B cell (primary cell): ENCODE measurements around the gene CABLES2. TPM values are rescaled to one million over a fixed set of nuclear protein-coding genes. Genes with fewer than 3 reads are reported as not detected.

ENCODE experiments used
- ATAC-seq: fragments of 200-7000 bp; cut with Tn5 transposase; one replicate; pipeline ENCODE4 v1.10.0; 2021; ENCODE audit warnings: low read depth, mild to moderate bottlenecking, moderate number of reproducible peaks, moderate library complexity
- CTCF ChIA-PET: fragments of 350-600 bp; sonication (Branson Sonifier 250); formaldehyde crosslinking; loops from one replicate; lab custom pipeline; 2021; ENCODE audit warnings: antibody characterized with exemption, inconsistent platforms; lab: Charles Lee
- POLR2A ChIA-PET: fragments of 350-600 bp; sonication (Branson Sonifier 250); formaldehyde crosslinking; loops from one replicate; lab custom pipeline; 2021; ENCODE audit warnings: antibody characterized with exemption; lab: Charles Lee
- DNase-seq: peaks from one replicate; pipeline ENCODE4 v3.0.0; 2013
- H2AFZ ChIP-seq: 2 replicates; pipeline ENCODE4 v1.6.1; 2012; ENCODE audit warnings: mild to moderate bottlenecking, low read depth, low read length; ENCODE audit not compliant: insufficient read depth, poor library complexity, severe bottlenecking
- H3K27ac ChIP-seq, 2 donors: 1 replicate in 1 of 2; 2 replicates in 1 of 2; pipeline ENCODE4 v1.5.1; 2012 to 2013; ENCODE audit warnings: low read length in 2 of 2, mild to moderate bottlenecking in 2 of 2, moderate library complexity in 1 of 2
- H3K27me3 ChIP-seq, 4 experiments: fragments of 200-600 bp in 1 of 4; sonication (generic) in 1 of 4; replicated peaks in 1 of 4; 1 replicate in 2 of 4; 2 replicates in 2 of 4; pipeline versions ENCODE4 v1.6.1 to v1.7.0; 2013 to 2016; ENCODE audit warnings: low read length in 3 of 4, mild to moderate bottlenecking in 2 of 4, mixed read lengths in 1 of 4, moderate library complexity in 1 of 4; ENCODE audit not compliant: insufficient read depth in 4 of 4, control insufficient read depth in 3 of 4; ENCODE audit errors: control extremely low read depth in 1 of 4
- H3K36me3 ChIP-seq, 2 experiments: replicated peaks in 1 of 2; 1 replicate in 1 of 2; 2 replicates in 1 of 2; pipeline versions ENCODE4 v1.6.1 to v1.7.1; 2013; ENCODE audit warnings: low read length in 1 of 2; ENCODE audit not compliant: insufficient read depth in 2 of 2, control insufficient read depth in 1 of 2; ENCODE audit errors: control extremely low read depth in 1 of 2, extremely low read depth in 1 of 2
- H3K4me1 ChIP-seq, 2 donors: fragments of 200-600 bp in 1 of 2; sonication (generic) in 1 of 2; 1 replicate in 1 of 2; 2 replicates in 1 of 2; pipeline versions ENCODE4 v1.5.1 to v1.6.1; 2013 to 2017; ENCODE audit warnings: low read length in 2 of 2; ENCODE audit not compliant: control insufficient read depth in 2 of 2, insufficient read depth in 2 of 2
- H3K4me2 ChIP-seq: replicated peaks from 2 replicates; pipeline ENCODE3; 2012; ENCODE audit warnings: mild to moderate bottlenecking, low read depth, low read length; ENCODE audit not compliant: poor library complexity, severe bottlenecking
- H3K4me3 ChIP-seq, 5 experiments: fragments of 200-600 bp in 1 of 5; sonication (generic) in 1 of 5; 1 replicate in 3 of 5; 2 replicates in 2 of 5; pipeline versions ENCODE4 v1.5.1 to v1.7.0; 2011 to 2016; ENCODE audit warnings: low read length in 4 of 5, mild to moderate bottlenecking in 4 of 5, low read depth in 2 of 5, control low read depth in 1 of 5, moderate library complexity in 1 of 5; ENCODE audit not compliant: insufficient read depth in 1 of 5; ENCODE audit errors: control extremely low read depth in 1 of 5, extremely low read depth in 1 of 5
- H3K79me2 ChIP-seq: fragments of 200-600 bp; sonication (generic); one replicate; pipeline ENCODE4 v1.6.0; 2016; ENCODE audit warnings: low read length; ENCODE audit not compliant: control insufficient read depth, insufficient read depth
- H3K9ac ChIP-seq: fragments of 200-600 bp; sonication (generic); 2 replicates; pipeline ENCODE4 v1.6.1; 2017; ENCODE audit warnings: mild to moderate bottlenecking, low read length, moderate library complexity
- H3K9me3 ChIP-seq, 3 donors: one replicate each; pipeline versions ENCODE4 v1.6.1 to v1.7.1; 2013; ENCODE audit warnings: low read length in 2 of 3; ENCODE audit not compliant: control insufficient read depth in 2 of 3, insufficient read depth in 1 of 3; ENCODE audit errors: control extremely low read depth in 1 of 3
- H4K20me1 ChIP-seq: 2 replicates; pipeline ENCODE4 v1.6.0; 2012; ENCODE audit warnings: mild to moderate bottlenecking, low read length; ENCODE audit not compliant: insufficient read depth, control insufficient read depth, poor library complexity, severe bottlenecking
- H3K27ac Mint-ChIP-seq: one replicate; pipeline ENCODE4 v1.8.0; 2021; ENCODE audit warnings: mixed read lengths
- H3K27me3 Mint-ChIP-seq: one replicate; pipeline ENCODE4 v1.8.0; 2021; ENCODE audit warnings: mixed read lengths
- H3K4me1 Mint-ChIP-seq: one replicate; pipeline ENCODE4 v1.8.0; 2021; ENCODE audit warnings: mixed read lengths
- H3K4me3 Mint-ChIP-seq: one replicate; pipeline ENCODE4 v1.8.0; 2021; ENCODE audit warnings: mixed read lengths
- H3K9me3 Mint-ChIP-seq: one replicate; pipeline ENCODE4 v1.8.0; 2022; ENCODE audit warnings: mixed read lengths; ENCODE audit not compliant: insufficient read depth
- CTCF ChIP-seq: fragments of 200-600 bp; IDR thresholded peaks from one replicate; pipeline ENCODE4 v1.8.0; 2022; ENCODE audit warnings: antibody characterized with exemption, mild to moderate bottlenecking
- EZH2 ChIP-seq: IDR thresholded peaks from 2 replicates; pipeline ENCODE4 v1.6.1; 2012; ENCODE audit warnings: borderline replicate concordance, low read depth, mild to moderate bottlenecking, moderate library complexity, low read length; ENCODE audit not compliant: insufficient read depth, poor library complexity, severe bottlenecking
- WGBS: methylation state at CpG from one replicate; pipeline ENCODE4 v1.1.5; 2013; ENCODE audit warnings: missing lambda C conversion rate; ENCODE audit not compliant: insufficient coverage; 5-methylcytosine and 5-hydroxymethylcytosine counted together
- intact Hi-C: fragments of 100-400 bp; cut with micrococcal nuclease; formaldehyde crosslinking; loops from one replicate; pipeline ENCODE4 v1.10.0; 2022
- polyA plus RNA-seq: library from polyadenylated mRNA; depleted of rRNA; stranded (reverse); fragments of >200 nt; gene quantifications from 2 replicates; pipeline ENCODE4 v1.2.3, GENCODE V29; 2012
- total RNA-seq, 2 donors: library from RNA; stranded (reverse); fragments of 120-200 nt in 1 of 2; gene quantifications; 1 replicate in 1 of 2; 2 replicates in 1 of 2; pipeline versions ENCODE4 v1.2.3 to v1.2.4, GENCODE V29; 2013 to 2022

Gene CABLES2
- total and polyA plus RNA-seq, 2 donors (not counting 1 experiment from before 2014, with no cell fraction given): 4.8 to 8.2 TPM

DNA sequence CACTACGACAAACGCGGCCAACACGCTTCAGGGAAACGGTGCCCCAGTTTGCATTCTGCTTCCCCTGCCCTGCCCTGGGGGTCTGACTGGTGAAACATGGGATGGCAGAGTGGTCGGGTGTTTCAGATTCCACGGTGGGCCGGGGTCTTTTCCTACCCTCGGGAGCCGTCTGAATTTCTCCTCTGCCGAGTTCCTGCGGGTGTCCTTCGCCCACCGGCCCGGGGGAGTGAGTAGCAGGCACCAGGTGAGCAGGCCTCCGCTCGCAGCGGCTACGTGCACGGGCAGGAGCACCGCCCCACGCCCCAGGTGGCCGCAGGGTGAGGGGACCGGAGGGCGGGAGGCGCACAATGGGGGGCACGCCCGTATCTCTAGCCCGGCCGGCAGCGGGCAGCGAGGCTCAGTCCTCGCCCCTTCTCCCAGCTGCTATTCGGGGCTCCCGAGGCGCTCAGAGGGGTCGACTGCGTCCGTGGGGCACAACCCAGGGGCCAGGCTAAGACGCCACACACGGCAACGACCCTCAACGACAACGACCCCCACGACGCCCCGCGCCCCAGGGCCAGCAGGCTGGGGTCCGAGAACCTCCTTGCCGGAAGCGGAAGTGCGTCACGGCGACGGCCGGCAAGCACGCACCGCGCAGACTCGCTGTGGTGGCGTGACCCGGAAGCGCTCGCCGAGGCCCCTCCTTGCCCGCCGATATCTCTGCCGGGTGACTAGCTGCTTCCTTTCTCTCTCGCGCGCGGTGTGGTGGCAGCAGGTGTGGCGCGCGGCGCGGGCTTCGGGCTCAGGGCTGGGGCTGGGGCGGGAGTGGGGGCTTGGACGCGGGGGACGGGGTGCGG lies 20.5 kb downstream of the CABLES2 start, which contains the start of gene RPS21:
RPS21 (plus strand) TSS at position 721 of the 836 bp plus-strand sequence. CDS start 236 bp downstream, outside the sequence.
- peaks cover 46% of the 10 kb centered on the region for H3K79me2 ChIP-seq
- H3K9ac ChIP-seq: peak within 1 kb of the TSS; percentile 81
- DNase-seq: peak; percentile 95
- Mint-ChIP-seq H3K27ac (peak within 1 kb of the TSS; percentile 94), H3K4me1 (peaks cover 48% of the 10 kb centered on the region), H3K27me3 (no peaks in the 10 kb centered on the region), H3K9me3 (peaks cover 4% of the 10 kb centered on the region), H3K4me3 (peak within 1 kb of the TSS; percentile 94)
- peaks cover 2 to 33% of the 10 kb centered on the region in 2 experiments for H3K36me3 ChIP-seq
- peaks cover 39% of the 10 kb centered on the region for H4K20me1 ChIP-seq
- CTCF ChIA-PET: interaction anchor here (0.9 to 2.8 kb wide), 6 partner anchors 20 to 421 kb away, joined by 3 to 10 read pairs (median 3); partner anchors contain the start of gene LAMA5
- no peaks in the 10 kb centered on the region for H3K27me3 ChIP-seq
- TF ChIP-seq EZH2: no peak
- no peak for TF ChIP-seq CTCF
- peak within 1 kb of the TSS; percentile 78 to 93 (median 91) for H3K4me3 ChIP-seq
- under 1% methylated on average over 73 of the region's 83 CpGs for WGBS
- peak within 1 kb of the TSS; percentile 88 to 89 for H3K27ac ChIP-seq
- peaks cover 18 to 34% of the 10 kb centered on the region in 2 donors for H3K4me1 ChIP-seq
- peak within 1 kb of the TSS; percentile 87 for H2AFZ ChIP-seq
- peak; percentile 87 for ATAC-seq
- H3K9me3 ChIP-seq: no peaks in the 10 kb centered on the region
- POLR2A ChIA-PET: interaction anchor here (0.6 to 1.3 kb wide), 16 partner anchors 21 to 408 kb away, joined by 3 to 8 read pairs (median 4); partner anchors contain the start of genes ADRM1 and PSMA7
- intact Hi-C loops: loop anchor here (1.0 to 10.0 kb wide), 7 partner anchors 21 to 406 kb away; partner anchors contain the start of genes ADRM1, CABLES2, LSM14B and MTG2
- H3K4me2 ChIP-seq: peak within 1 kb of the TSS; percentile 98
